ENCODE results near the gene BCR. TPM values are rescaled to one million over a fixed set of nuclear protein-coding genes. Genes with fewer than 3 reads are reported as not detected.

Gene BCR
- 28.6 and 29.8 TPM in 2 replicates for total RNA-seq

GRCh38 chr22:23180301-23180892 is at the start of gene BCR:
TSS of gene BCR (plus strand) at chr22:23180509. CDS start at chr22:23180961, 452 bp downstream.
- Histone ChIP-seq H3K9me3 (ENCODE audit: low read depth, low read length) (peaks cover 11% of the 10 kb centered on the region), H3K27me3 (ENCODE audit: insufficient read depth, low read length) (no peaks in the 10 kb centered on the region), H2AFZ (ENCODE audit: low read length) (peak within 1 kb of the TSS; percentile 79), H3K36me3 (ENCODE audit: insufficient read depth, low read length) (peaks cover 4% of the 10 kb centered on the region), H4K20me1 (ENCODE audit: insufficient read depth, low read length) (peaks cover 40% of the 10 kb centered on the region), H3K4me2 (ENCODE audit: insufficient read depth, low read length) (peak within 1 kb of the TSS; percentile 90), H3K4me3 (ENCODE audit: insufficient read depth, low read length) (peak within 1 kb of the TSS; percentile 77), H3K4me1 (ENCODE audit: insufficient read depth, low read length) (peaks cover 45% of the 10 kb centered on the region), H3K79me2 (ENCODE audit: insufficient read depth, low read length) (peaks cover 43% of the 10 kb centered on the region), H3K27ac (ENCODE audit: low read depth, low read length) (no peak within 1 kb of the TSS)
- DNase-seq (ENCODE audit: insufficient read length, low spot score, missing footprints): peak; percentile 99
- no peak for TF ChIP-seq CTCF (IDR thresholded peaks at IDR 0.05; ENCODE audit: extremely low read depth, low read depth, low read length)

- H3K4me3 ChIP-seq (ENCODE audit: insufficient read depth, low read length): no peak overlapping the region
- H3K4me1 ChIP-seq (ENCODE audit: insufficient read depth, low read length): no peaks in the 10 kb centered on the region
- no peaks in the 10 kb centered on the region for H3K27me3 ChIP-seq (ENCODE audit: insufficient read depth, low read length)
- H2AFZ ChIP-seq (ENCODE audit: low read length): no peak overlapping the region
- H3K4me2 ChIP-seq (ENCODE audit: insufficient read depth, low read length): no peak overlapping the region
- no peak for DNase-seq (ENCODE audit: insufficient read length, low spot score, missing footprints)
- H4K20me1 ChIP-seq (ENCODE audit: insufficient read depth, low read length): no peaks in the 10 kb centered on the region
- no peaks in the 10 kb centered on the region for H3K36me3 ChIP-seq (ENCODE audit: insufficient read depth, low read length)
- no peak overlapping the region for H3K27ac ChIP-seq (ENCODE audit: low read depth, low read length)
- no peak for TF ChIP-seq CTCF (IDR thresholded peaks at IDR 0.05; ENCODE audit: extremely low read depth, low read depth, low read length)
- H3K9me3 ChIP-seq (ENCODE audit: low read depth, low read length): no peaks in the 10 kb centered on the region
- no peaks in the 10 kb centered on the region for H3K79me2 ChIP-seq (ENCODE audit: insufficient read depth, low read length)
Measured at GRCh38 chr22:23130697-23131096, 49.6 kb upstream of the BCR start.

GRCh38 chr22:23131931-23132330 is 48.4 kb upstream of the BCR start:
- H2AFZ ChIP-seq (ENCODE audit: low read length): no peak overlapping the region
- no peak overlapping the region for H3K4me2 ChIP-seq (ENCODE audit: insufficient read depth, low read length)
- H3K4me3 ChIP-seq (ENCODE audit: insufficient read depth, low read length): no peak overlapping the region
- no peaks in the 10 kb centered on the region for H3K36me3 ChIP-seq (ENCODE audit: insufficient read depth, low read length)
- H3K9me3 ChIP-seq (ENCODE audit: low read depth, low read length): no peaks in the 10 kb centered on the region
- no peak for TF ChIP-seq CTCF (IDR thresholded peaks at IDR 0.05; ENCODE audit: extremely low read depth, low read depth, low read length)
- no peak for DNase-seq (ENCODE audit: insufficient read length, low spot score, missing footprints)
- no peak overlapping the region for H3K27ac ChIP-seq (ENCODE audit: low read depth, low read length)
- no peaks in the 10 kb centered on the region for H3K79me2 ChIP-seq (ENCODE audit: insufficient read depth, low read length)
- no peaks in the 10 kb centered on the region for H3K4me1 ChIP-seq (ENCODE audit: insufficient read depth, low read length)
- no peaks in the 10 kb centered on the region for H3K27me3 ChIP-seq (ENCODE audit: insufficient read depth, low read length)
- H4K20me1 ChIP-seq (ENCODE audit: insufficient read depth, low read length): no peaks in the 10 kb centered on the region

- Histone ChIP-seq H3K4me3 (ENCODE audit: insufficient read depth, low read length) (no peak overlapping the region), H3K9me3 (ENCODE audit: low read depth, low read length) (no peaks in the 10 kb centered on the region), H3K4me2 (ENCODE audit: insufficient read depth, low read length) (no peak overlapping the region), H3K4me1 (ENCODE audit: insufficient read depth, low read length) (no peaks in the 10 kb centered on the region), H2AFZ (ENCODE audit: low read length) (no peak overlapping the region), H3K36me3 (ENCODE audit: insufficient read depth, low read length) (no peaks in the 10 kb centered on the region), H4K20me1 (ENCODE audit: insufficient read depth, low read length) (no peaks in the 10 kb centered on the region), H3K79me2 (ENCODE audit: insufficient read depth, low read length) (no peaks in the 10 kb centered on the region), H3K27me3 (ENCODE audit: insufficient read depth, low read length) (no peaks in the 10 kb centered on the region), H3K27ac (ENCODE audit: low read depth, low read length) (no peak overlapping the region)
- no peak for DNase-seq (ENCODE audit: insufficient read length, low spot score, missing footprints)
- TF ChIP-seq CTCF (IDR thresholded peaks at IDR 0.05; ENCODE audit: extremely low read depth, low read depth, low read length): no peak
Measured at GRCh38 chr22:23132376-23133091, 47.8 kb upstream of the BCR start.

Measured in osteoblast (primary cell).